Measurements from ENCODE around the gene MUCL1. TPM values are rescaled to one million over a fixed set of nuclear protein-coding genes. Genes with fewer than 3 reads are reported as not detected.

The MUCL1 gene
- total and polyA plus RNA-seq, 2 experiments from 2014 or later, result not detected

DNA sequence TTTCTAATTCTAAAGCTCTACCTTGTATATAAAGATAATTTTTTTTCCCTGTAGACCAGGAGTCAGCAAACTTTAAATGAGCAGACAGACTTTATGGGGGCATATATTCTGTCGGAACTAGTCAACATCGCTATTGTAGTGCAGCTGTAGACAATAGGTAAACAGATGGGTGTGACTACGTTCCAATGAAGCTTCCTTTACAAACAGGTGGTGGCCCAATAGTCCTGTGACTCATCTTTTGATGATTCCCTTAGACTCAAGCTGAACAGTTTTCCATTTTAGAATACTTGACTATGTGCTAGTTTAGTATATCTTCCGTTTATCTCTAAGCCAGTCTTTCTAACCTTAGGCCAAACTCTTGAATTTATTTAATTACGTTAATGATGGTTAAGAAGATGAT, 16.3 kb downstream of the MUCL1 start:
- DNase-seq (ENCODE audit: low spot score) (no peak), ATAC-seq (no peak)
- no peak overlapping the region for H3K4me3 Mint-ChIP-seq
- H3K27ac ChIP-seq (ENCODE audit: low read depth), result no peak overlapping the region
- no peaks in the 10 kb centered on the region for H3K27me3 ChIP-seq (ENCODE audit: insufficient read depth)
- H3K79me2 ChIP-seq (replicated peaks; ENCODE audit: insufficient read depth), result no peaks in the 10 kb centered on the region
- H3K27me3 Mint-ChIP-seq (ENCODE audit: insufficient read depth, low read depth, poor library complexity), result peaks cover 4% of the 10 kb centered on the region
- H3K4me2 ChIP-seq, result no peak overlapping the region
- peaks cover 3% of the 10 kb centered on the region; the same call in 2 of the 3 replicates for H3K4me1 Mint-ChIP-seq
- no peaks in the 10 kb centered on the region for H3K36me3 Mint-ChIP-seq (ENCODE audit: low read depth)
- H2AFZ ChIP-seq, result no peak overlapping the region
- no peaks in the 10 kb centered on the region for H3K9me3 Mint-ChIP-seq
- H3K4me3 ChIP-seq, result no peak overlapping the region
- H3K4me1 ChIP-seq (ENCODE audit: insufficient read depth), result peaks cover under 1% of the 10 kb centered on the region; the same call in 1 of the 2 replicates
- H3K27ac Mint-ChIP-seq, result no peak overlapping the region
- no peaks in the 10 kb centered on the region for H3K9me2 ChIP-seq (ENCODE audit: insufficient read depth)
- H3K36me3 ChIP-seq (ENCODE audit: insufficient read depth), result no peaks in the 10 kb centered on the region
- H3F3A ChIP-seq (replicated peaks; ENCODE audit: low read depth), result no peaks in the 10 kb centered on the region
- no peaks in the 10 kb centered on the region for H4K20me1 ChIP-seq (replicated peaks; ENCODE audit: insufficient read depth)
- TF ChIP-seq CREB1 (CRISPR knock-in tag; IDR thresholded peaks at IDR 0.05; ENCODE audit: low read depth) (no peak), JUNB (IDR thresholded peaks at IDR 0.05; ENCODE audit: unreplicated experiment) (no peak), EZH2 (IDR thresholded peaks at IDR 0.05; ENCODE audit: low read depth, unreplicated experiment) (no peak)
- TF ChIP-seq, protein P1, sequence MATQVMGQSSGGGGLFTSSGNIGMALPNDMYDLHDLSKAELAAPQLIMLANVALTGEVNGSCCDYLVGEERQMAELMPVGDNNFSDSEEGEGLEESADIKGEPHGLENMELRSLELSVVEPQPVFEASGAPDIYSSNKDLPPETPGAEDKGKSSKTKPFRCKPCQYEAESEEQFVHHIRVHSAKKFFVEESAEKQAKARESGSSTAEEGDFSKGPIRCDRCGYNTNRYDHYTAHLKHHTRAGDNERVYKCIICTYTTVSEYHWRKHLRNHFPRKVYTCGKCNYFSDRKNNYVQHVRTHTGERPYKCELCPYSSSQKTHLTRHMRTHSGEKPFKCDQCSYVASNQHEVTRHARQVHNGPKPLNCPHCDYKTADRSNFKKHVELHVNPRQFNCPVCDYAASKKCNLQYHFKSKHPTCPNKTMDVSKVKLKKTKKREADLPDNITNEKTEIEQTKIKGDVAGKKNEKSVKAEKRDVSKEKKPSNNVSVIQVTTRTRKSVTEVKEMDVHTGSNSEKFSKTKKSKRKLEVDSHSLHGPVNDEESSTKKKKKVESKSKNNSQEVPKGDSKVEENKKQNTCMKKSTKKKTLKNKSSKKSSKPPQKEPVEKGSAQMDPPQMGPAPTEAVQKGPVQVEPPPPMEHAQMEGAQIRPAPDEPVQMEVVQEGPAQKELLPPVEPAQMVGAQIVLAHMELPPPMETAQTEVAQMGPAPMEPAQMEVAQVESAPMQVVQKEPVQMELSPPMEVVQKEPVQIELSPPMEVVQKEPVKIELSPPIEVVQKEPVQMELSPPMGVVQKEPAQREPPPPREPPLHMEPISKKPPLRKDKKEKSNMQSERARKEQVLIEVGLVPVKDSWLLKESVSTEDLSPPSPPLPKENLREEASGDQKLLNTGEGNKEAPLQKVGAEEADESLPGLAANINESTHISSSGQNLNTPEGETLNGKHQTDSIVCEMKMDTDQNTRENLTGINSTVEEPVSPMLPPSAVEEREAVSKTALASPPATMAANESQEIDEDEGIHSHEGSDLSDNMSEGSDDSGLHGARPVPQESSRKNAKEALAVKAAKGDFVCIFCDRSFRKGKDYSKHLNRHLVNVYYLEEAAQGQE (IDR thresholded peaks at IDR 0.05; ENCODE audit: unreplicated experiment), result no peak
- TF ChIP-seq, protein P2, sequence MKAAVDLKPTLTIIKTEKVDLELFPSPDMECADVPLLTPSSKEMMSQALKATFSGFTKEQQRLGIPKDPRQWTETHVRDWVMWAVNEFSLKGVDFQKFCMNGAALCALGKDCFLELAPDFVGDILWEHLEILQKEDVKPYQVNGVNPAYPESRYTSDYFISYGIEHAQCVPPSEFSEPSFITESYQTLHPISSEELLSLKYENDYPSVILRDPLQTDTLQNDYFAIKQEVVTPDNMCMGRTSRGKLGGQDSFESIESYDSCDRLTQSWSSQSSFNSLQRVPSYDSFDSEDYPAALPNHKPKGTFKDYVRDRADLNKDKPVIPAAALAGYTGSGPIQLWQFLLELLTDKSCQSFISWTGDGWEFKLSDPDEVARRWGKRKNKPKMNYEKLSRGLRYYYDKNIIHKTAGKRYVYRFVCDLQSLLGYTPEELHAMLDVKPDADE (IDR thresholded peaks at IDR 0.05), result no peak
- TF ChIP-seq, protein P3, sequence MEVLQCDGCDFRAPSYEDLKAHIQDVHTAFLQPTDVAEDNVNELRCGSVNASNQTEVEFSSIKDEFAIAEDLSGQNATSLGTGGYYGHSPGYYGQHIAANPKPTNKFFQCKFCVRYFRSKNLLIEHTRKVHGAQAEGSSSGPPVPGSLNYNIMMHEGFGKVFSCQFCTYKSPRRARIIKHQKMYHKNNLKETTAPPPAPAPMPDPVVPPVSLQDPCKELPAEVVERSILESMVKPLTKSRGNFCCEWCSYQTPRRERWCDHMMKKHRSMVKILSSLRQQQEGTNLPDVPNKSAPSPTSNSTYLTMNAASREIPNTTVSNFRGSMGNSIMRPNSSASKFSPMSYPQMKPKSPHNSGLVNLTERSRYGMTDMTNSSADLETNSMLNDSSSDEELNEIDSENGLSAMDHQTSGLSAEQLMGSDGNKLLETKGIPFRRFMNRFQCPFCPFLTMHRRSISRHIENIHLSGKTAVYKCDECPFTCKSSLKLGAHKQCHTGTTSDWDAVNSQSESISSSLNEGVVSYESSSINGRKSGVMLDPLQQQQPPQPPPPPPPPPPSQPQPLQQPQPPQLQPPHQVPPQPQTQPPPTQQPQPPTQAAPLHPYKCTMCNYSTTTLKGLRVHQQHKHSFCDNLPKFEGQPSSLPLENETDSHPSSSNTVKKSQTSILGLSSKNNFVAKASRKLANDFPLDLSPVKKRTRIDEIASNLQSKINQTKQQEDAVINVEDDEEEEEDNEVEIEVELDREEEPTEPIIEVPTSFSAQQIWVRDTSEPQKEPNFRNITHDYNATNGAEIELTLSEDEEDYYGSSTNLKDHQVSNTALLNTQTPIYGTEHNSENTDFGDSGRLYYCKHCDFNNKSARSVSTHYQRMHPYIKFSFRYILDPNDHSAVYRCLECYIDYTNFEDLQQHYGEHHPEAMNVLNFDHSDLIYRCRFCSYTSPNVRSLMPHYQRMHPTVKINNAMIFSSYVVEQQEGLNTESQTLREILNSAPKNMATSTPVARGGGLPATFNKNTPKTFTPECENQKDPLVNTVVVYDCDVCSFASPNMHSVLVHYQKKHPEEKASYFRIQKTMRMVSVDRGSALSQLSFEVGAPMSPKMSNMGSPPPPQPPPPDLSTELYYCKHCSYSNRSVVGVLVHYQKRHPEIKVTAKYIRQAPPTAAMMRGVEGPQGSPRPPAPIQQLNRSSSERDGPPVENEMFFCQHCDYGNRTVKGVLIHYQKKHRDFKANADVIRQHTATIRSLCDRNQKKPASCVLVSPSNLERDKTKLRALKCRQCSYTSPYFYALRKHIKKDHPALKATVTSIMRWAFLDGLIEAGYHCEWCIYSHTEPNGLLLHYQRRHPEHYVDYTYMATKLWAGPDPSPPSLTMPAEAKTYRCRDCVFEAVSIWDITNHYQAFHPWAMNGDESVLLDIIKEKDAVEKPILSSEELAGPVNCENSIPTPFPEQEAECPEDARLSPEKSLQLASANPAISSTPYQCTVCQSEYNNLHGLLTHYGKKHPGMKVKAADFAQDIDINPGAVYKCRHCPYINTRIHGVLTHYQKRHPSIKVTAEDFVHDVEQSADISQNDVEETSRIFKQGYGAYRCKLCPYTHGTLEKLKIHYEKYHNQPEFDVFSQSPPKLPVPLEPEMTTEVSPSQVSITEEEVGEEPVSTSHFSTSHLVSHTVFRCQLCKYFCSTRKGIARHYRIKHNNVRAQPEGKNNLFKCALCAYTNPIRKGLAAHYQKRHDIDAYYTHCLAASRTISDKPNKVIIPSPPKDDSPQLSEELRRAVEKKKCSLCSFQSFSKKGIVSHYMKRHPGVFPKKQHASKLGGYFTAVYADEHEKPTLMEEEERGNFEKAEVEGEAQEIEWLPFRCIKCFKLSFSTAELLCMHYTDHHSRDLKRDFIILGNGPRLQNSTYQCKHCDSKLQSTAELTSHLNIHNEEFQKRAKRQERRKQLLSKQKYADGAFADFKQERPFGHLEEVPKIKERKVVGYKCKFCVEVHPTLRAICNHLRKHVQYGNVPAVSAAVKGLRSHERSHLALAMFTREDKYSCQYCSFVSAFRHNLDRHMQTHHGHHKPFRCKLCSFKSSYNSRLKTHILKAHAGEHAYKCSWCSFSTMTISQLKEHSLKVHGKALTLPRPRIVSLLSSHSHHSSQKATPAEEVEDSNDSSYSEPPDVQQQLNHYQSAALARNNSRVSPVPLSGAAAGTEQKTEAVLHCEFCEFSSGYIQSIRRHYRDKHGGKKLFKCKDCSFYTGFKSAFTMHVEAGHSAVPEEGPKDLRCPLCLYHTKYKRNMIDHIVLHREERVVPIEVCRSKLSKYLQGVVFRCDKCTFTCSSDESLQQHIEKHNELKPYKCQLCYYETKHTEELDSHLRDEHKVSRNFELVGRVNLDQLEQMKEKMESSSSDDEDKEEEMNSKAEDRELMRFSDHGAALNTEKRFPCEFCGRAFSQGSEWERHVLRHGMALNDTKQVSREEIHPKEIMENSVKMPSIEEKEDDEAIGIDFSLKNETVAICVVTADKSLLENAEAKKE (CRISPR knock-in tag; IDR thresholded peaks at IDR 0.05), result no peak
